ENCODE data around the gene UTY.

UTY gene

GRCh38 chrY:13205214-13205613 is 274.6 kb downstream of the UTY start:
- no peak overlapping the region for H3K4me3 ChIP-seq (ENCODE audit: low read length)
- DNase-seq (ENCODE audit: low read depth, low spot score), result no peak

Measured in Jurkat, Clone E6-1 (cell line).